GM19452 (cell line): Measurements from ENCODE around the gene COL1A2.

Experiments used
- ATAC-seq: cut with Tn5 transposase; IDR thresholded peaks from one replicate; pipeline ENCODE4 v1.9.1; 2021; ENCODE audit not compliant: unreplicated experiment

Gene COL1A2

DNA sequence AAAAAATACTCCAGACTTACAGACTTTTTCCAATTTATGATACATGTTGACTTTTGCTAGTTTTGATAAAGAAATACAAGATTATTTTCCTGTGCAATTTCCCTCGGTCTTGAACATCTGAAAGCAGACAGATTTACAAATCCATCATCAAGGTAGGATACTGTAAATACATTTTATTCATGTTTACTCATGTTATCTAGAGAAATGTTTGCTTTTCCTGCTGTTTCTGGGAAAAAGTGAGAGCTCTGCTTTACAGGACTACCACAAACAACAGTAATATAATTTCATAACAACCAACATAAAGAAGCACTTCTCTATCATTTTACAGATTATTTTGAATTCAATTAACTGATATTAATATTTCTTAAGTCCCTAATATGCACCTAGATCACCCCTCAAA, 83.2 kb downstream of the COL1A2 start:
- no peak for ATAC-seq

DNA sequence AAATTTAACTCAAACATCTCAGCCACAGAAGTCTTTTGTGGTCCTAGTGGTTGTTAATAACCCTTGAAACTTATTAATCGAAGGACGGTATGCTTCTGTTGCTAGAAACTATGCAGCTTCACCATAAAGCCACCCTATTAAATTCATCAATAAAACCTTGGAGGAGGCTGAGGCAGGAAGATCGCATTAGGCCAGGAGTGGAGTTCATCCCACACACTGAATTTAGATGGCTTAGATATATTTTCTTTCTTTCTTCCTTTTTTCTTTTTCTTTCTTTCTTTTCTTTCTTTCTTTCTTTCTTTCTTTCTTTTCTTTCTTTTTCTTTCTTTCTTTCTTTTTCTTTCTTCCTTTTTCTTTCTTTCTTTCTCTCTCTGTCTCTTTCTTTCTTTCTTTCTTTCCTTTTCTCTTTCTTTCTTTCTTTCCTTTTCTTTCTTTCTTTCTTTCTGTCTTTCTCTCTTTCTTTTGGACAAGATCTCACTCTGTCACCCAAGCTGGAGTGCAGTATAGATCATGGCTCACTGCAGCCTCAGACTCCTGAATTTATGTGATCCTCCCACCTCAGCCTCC, 84.0 kb downstream of the COL1A2 start:
- ATAC-seq, result no peak
